B cell (primary cell): Measurements from ENCODE around the gene NEGR1. TPM values are rescaled to one million over a fixed set of nuclear protein-coding genes. Genes with fewer than 3 reads are reported as not detected.

ENCODE experiments used
- ATAC-seq: fragments of 200-7000 bp; cut with Tn5 transposase; one replicate; pipeline ENCODE4 v1.10.0; 2021; ENCODE audit warnings: low read depth, mild to moderate bottlenecking, moderate number of reproducible peaks, moderate library complexity
- CTCF ChIA-PET: fragments of 350-600 bp; sonication (Branson Sonifier 250); formaldehyde crosslinking; loops from one replicate; lab custom pipeline; 2021; ENCODE audit warnings: antibody characterized with exemption, inconsistent platforms; lab: Charles Lee
- POLR2A ChIA-PET: fragments of 350-600 bp; sonication (Branson Sonifier 250); formaldehyde crosslinking; loops from one replicate; lab custom pipeline; 2021; ENCODE audit warnings: antibody characterized with exemption; lab: Charles Lee
- DNase-seq: peaks from one replicate; pipeline ENCODE4 v3.0.0; 2013
- H2AFZ ChIP-seq: 2 replicates; pipeline ENCODE4 v1.6.1; 2012; ENCODE audit warnings: mild to moderate bottlenecking, low read depth, low read length; ENCODE audit not compliant: insufficient read depth, poor library complexity, severe bottlenecking
- H3K27ac ChIP-seq, 2 donors: 1 replicate in 1 of 2; 2 replicates in 1 of 2; pipeline ENCODE4 v1.5.1; 2012 to 2013; ENCODE audit warnings: low read length in 2 of 2, mild to moderate bottlenecking in 2 of 2, moderate library complexity in 1 of 2
- H3K27me3 ChIP-seq, 4 experiments: fragments of 200-600 bp in 1 of 4; sonication (generic) in 1 of 4; replicated peaks in 1 of 4; 1 replicate in 2 of 4; 2 replicates in 2 of 4; pipeline versions ENCODE4 v1.6.1 to v1.7.0; 2013 to 2016; ENCODE audit warnings: low read length in 3 of 4, mild to moderate bottlenecking in 2 of 4, mixed read lengths in 1 of 4, moderate library complexity in 1 of 4; ENCODE audit not compliant: insufficient read depth in 4 of 4, control insufficient read depth in 3 of 4; ENCODE audit errors: control extremely low read depth in 1 of 4
- H3K36me3 ChIP-seq, 2 experiments: replicated peaks in 1 of 2; 1 replicate in 1 of 2; 2 replicates in 1 of 2; pipeline versions ENCODE4 v1.6.1 to v1.7.1; 2013; ENCODE audit warnings: low read length in 1 of 2; ENCODE audit not compliant: insufficient read depth in 2 of 2, control insufficient read depth in 1 of 2; ENCODE audit errors: control extremely low read depth in 1 of 2, extremely low read depth in 1 of 2
- H3K4me1 ChIP-seq, 2 donors: fragments of 200-600 bp in 1 of 2; sonication (generic) in 1 of 2; 1 replicate in 1 of 2; 2 replicates in 1 of 2; pipeline versions ENCODE4 v1.5.1 to v1.6.1; 2013 to 2017; ENCODE audit warnings: low read length in 2 of 2; ENCODE audit not compliant: control insufficient read depth in 2 of 2, insufficient read depth in 2 of 2
- H3K4me2 ChIP-seq: replicated peaks from 2 replicates; pipeline ENCODE3; 2012; ENCODE audit warnings: mild to moderate bottlenecking, low read depth, low read length; ENCODE audit not compliant: poor library complexity, severe bottlenecking
- H3K4me3 ChIP-seq, 5 experiments: fragments of 200-600 bp in 1 of 5; sonication (generic) in 1 of 5; 1 replicate in 3 of 5; 2 replicates in 2 of 5; pipeline versions ENCODE4 v1.5.1 to v1.7.0; 2011 to 2016; ENCODE audit warnings: low read length in 4 of 5, mild to moderate bottlenecking in 4 of 5, low read depth in 2 of 5, control low read depth in 1 of 5, moderate library complexity in 1 of 5; ENCODE audit not compliant: insufficient read depth in 1 of 5; ENCODE audit errors: control extremely low read depth in 1 of 5, extremely low read depth in 1 of 5
- H3K79me2 ChIP-seq: fragments of 200-600 bp; sonication (generic); one replicate; pipeline ENCODE4 v1.6.0; 2016; ENCODE audit warnings: low read length; ENCODE audit not compliant: control insufficient read depth, insufficient read depth
- H3K9ac ChIP-seq: fragments of 200-600 bp; sonication (generic); 2 replicates; pipeline ENCODE4 v1.6.1; 2017; ENCODE audit warnings: mild to moderate bottlenecking, low read length, moderate library complexity
- H3K9me3 ChIP-seq, 3 donors: one replicate each; pipeline versions ENCODE4 v1.6.1 to v1.7.1; 2013; ENCODE audit warnings: low read length in 2 of 3; ENCODE audit not compliant: control insufficient read depth in 2 of 3, insufficient read depth in 1 of 3; ENCODE audit errors: control extremely low read depth in 1 of 3
- H4K20me1 ChIP-seq: 2 replicates; pipeline ENCODE4 v1.6.0; 2012; ENCODE audit warnings: mild to moderate bottlenecking, low read length; ENCODE audit not compliant: insufficient read depth, control insufficient read depth, poor library complexity, severe bottlenecking
- H3K27ac Mint-ChIP-seq: one replicate; pipeline ENCODE4 v1.8.0; 2021; ENCODE audit warnings: mixed read lengths
- H3K27me3 Mint-ChIP-seq: one replicate; pipeline ENCODE4 v1.8.0; 2021; ENCODE audit warnings: mixed read lengths
- H3K4me1 Mint-ChIP-seq: one replicate; pipeline ENCODE4 v1.8.0; 2021; ENCODE audit warnings: mixed read lengths
- H3K4me3 Mint-ChIP-seq: one replicate; pipeline ENCODE4 v1.8.0; 2021; ENCODE audit warnings: mixed read lengths
- H3K9me3 Mint-ChIP-seq: one replicate; pipeline ENCODE4 v1.8.0; 2022; ENCODE audit warnings: mixed read lengths; ENCODE audit not compliant: insufficient read depth
- EZH2 ChIP-seq: IDR thresholded peaks from 2 replicates; pipeline ENCODE4 v1.6.1; 2012; ENCODE audit warnings: borderline replicate concordance, low read depth, mild to moderate bottlenecking, moderate library complexity, low read length; ENCODE audit not compliant: insufficient read depth, poor library complexity, severe bottlenecking
- WGBS: methylation state at CpG from one replicate; pipeline ENCODE4 v1.1.5; 2013; ENCODE audit warnings: missing lambda C conversion rate; ENCODE audit not compliant: insufficient coverage; 5-methylcytosine and 5-hydroxymethylcytosine counted together
- intact Hi-C: fragments of 100-400 bp; cut with micrococcal nuclease; formaldehyde crosslinking; loops from one replicate; pipeline ENCODE4 v1.10.0; 2022
- polyA plus RNA-seq: library from polyadenylated mRNA; depleted of rRNA; stranded (reverse); fragments of >200 nt; gene quantifications from 2 replicates; pipeline ENCODE4 v1.2.3, GENCODE V29; 2012
- total RNA-seq, 2 donors: library from RNA; stranded (reverse); fragments of 120-200 nt in 1 of 2; gene quantifications; 1 replicate in 1 of 2; 2 replicates in 1 of 2; pipeline versions ENCODE4 v1.2.3 to v1.2.4, GENCODE V29; 2013 to 2022
- TF ChIP-seq, protein P1 (sequence below): fragments of 200-600 bp; IDR thresholded peaks from one replicate; pipeline ENCODE4 v1.8.0; 2022; ENCODE audit warnings: antibody characterized with exemption, mild to moderate bottlenecking

NEGR1 gene
- total and polyA plus RNA-seq, 2 donors (not counting 1 experiment from before 2014, with no cell fraction given): 0.01 TPM; not detected in 1

DNA sequence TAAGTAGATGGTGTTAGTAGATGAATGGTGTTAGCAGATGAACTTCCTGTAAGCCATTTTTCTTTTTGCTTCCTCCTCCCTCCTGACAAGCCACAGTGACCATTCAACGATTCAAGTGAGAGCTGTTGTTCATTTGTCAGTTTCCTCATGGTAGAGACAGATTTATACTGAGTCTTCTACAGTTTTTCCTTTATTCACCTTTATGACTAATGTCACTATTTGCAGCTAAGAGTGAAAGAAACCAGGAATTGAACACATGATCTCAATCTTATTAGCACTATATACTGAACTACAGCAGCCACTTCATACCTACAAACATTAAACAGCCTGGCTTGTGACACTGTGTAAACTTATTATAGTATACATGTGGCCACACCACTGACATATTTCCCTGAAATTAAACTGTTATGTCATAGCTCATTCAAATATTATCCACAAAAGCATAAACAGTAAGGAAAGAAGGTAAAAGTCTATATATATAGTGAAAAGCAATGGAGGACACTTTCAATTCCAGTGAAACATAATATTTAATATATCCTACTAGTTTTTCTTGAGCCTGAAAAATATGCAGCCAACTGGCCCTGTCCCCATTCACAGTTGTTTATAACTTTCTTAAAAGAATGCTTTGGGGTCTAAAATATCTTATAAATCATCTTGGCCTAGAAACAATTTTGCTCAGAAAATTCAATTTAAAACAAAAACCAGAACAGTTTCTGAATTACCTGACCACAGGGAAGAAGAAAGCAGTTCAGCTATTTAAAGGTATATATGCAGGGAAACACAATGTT lies 634.6 kb downstream of the NEGR1 start:
- no peak overlapping the region for H3K27ac ChIP-seq
- POLR2A ChIA-PET: no interaction called here
- H2AFZ ChIP-seq: no peak overlapping the region
- H4K20me1 ChIP-seq: no peaks in the 10 kb centered on the region
- no peaks in the 10 kb centered on the region for H3K36me3 ChIP-seq
- no peaks in the 10 kb centered on the region for H3K4me1 ChIP-seq
- H3K79me2 ChIP-seq: no peaks in the 10 kb centered on the region
- WGBS: no CpG with 5 or more reads among the region's 1 CpG
- H3K9me3 ChIP-seq: no peaks in the 10 kb centered on the region
- H3K27ac Mint-ChIP-seq: no peak overlapping the region
- no peaks in the 10 kb centered on the region for H3K9me3 Mint-ChIP-seq
- no peaks in the 10 kb centered on the region for H3K27me3 Mint-ChIP-seq
- H3K4me3 Mint-ChIP-seq: no peak overlapping the region
- no peaks in the 10 kb centered on the region for H3K27me3 ChIP-seq
- ATAC-seq (no peak), DNase-seq (no peak)
- TF ChIP-seq, protein P1, sequence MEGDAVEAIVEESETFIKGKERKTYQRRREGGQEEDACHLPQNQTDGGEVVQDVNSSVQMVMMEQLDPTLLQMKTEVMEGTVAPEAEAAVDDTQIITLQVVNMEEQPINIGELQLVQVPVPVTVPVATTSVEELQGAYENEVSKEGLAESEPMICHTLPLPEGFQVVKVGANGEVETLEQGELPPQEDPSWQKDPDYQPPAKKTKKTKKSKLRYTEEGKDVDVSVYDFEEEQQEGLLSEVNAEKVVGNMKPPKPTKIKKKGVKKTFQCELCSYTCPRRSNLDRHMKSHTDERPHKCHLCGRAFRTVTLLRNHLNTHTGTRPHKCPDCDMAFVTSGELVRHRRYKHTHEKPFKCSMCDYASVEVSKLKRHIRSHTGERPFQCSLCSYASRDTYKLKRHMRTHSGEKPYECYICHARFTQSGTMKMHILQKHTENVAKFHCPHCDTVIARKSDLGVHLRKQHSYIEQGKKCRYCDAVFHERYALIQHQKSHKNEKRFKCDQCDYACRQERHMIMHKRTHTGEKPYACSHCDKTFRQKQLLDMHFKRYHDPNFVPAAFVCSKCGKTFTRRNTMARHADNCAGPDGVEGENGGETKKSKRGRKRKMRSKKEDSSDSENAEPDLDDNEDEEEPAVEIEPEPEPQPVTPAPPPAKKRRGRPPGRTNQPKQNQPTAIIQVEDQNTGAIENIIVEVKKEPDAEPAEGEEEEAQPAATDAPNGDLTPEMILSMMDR: no peak
- no peak overlapping the region for H3K4me3 ChIP-seq
- no peak overlapping the region for H3K9ac ChIP-seq
- intact Hi-C loops: no loop called here
- H3K4me1 Mint-ChIP-seq: no peaks in the 10 kb centered on the region
- CTCF ChIA-PET: no interaction called here
- no peak overlapping the region for H3K4me2 ChIP-seq

DNA sequence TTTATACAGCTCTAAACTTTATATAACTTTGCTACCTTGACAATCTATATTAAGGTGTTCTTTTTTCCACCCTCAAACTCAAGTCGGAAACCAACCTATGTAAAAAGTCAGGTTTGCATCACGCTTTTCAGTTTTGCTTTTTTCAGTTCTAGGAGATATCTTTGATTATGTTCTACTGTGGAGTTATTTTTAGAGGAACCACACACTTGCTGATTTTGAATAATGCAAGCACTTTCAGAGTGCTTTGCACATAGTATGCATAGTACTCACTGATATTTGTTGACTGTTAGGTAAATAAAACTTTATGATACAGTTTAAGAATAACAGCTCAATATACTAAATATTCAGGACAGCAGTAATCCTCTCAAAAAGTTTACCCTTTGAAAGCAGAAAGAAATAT lies 637.3 kb downstream of the NEGR1 start:
- Mint-ChIP-seq H3K4me3 (no peak overlapping the region), H3K9me3 (no peaks in the 10 kb centered on the region), H3K27me3 (no peaks in the 10 kb centered on the region), H3K4me1 (no peaks in the 10 kb centered on the region), H3K27ac (no peak overlapping the region)
- POLR2A ChIA-PET: no interaction called here
- Histone ChIP-seq H3K79me2 (no peaks in the 10 kb centered on the region), H3K27me3 (no peaks in the 10 kb centered on the region), H2AFZ (no peak overlapping the region), H4K20me1 (no peaks in the 10 kb centered on the region), H3K9me3 (no peaks in the 10 kb centered on the region), H3K27ac (no peak overlapping the region), H3K4me2 (no peak overlapping the region), H3K36me3 (no peaks in the 10 kb centered on the region), H3K4me3 (no peak overlapping the region), H3K9ac (no peak overlapping the region), H3K4me1 (no peaks in the 10 kb centered on the region)
- TF ChIP-seq, protein P1: no peak
- TF ChIP-seq EZH2: no peak
- CTCF ChIA-PET: no interaction called here
- no peak for DNase-seq
- WGBS: no CpG with 5 or more reads among the region's 2 CpGs
- intact Hi-C loops: no loop called here
- no peak for ATAC-seq
